ENCODE measurements around the gene ZNF45.
"Not testable (repeated sequence)": the region's sequence is repeated elsewhere in the genome, so short reads cannot be mapped to it uniquely, and the experiment has no call there.

DNA sequence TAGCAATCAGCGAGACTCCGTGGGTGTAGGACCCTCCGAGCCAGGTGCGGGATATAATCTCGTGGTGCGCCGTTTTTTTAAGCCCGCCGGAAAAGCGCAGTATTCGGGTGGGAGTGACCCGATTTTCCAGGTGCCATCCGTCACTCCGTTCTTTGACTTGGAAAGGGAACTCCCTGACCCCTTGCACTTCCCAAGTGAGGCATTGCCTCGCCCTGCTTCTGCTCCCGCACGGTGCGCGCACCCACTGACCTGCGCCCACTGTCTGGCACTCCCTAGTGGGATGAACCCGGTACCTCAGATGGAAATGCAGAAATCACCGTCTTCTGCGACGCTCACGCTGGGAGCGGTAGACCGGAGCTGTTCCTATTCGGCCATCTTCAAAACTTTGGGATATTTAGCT lies 68.2 kb downstream of the ZNF45 start:
- not testable (repeated sequence) for TF ChIP-seq POLR2A (IDR thresholded peaks at IDR 0.05); CTCF (IDR thresholded peaks at IDR 0.05 in 8 of 11, conservative IDR thresholded peaks at IDR 0.05 in 3 of 11); POLR2AphosphoS5 (IDR thresholded peaks at IDR 0.05)

Data from spleen (tissue), 7 donors.